ENCODE measurements around the gene ASB2.

Gene ASB2

DNA sequence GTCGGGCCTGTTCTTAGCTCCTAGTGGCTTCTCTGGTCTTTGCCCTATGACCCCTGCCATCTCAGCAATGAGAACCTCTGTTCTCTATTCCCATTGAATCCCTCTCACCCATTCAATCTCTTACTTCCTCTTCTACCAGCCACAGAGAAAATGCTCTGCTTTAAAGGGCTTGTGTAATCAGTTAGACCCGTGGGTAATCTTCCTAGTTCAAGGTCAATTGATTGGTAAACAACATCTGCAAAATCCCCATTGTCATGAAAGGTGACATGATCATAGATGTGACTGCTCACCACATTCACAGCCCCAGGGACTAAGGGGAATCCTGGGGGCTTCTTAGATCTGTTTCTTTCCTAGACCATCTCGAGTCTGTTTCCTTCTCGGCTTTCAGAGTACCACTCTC lies 13.6 kb upstream of the ASB2 start:
- H3K27ac ChIP-seq (ENCODE audit: low read length) = peak overlapping the region; percentile 46
- H3K79me2 ChIP-seq (ENCODE audit: low read length) = no peaks in the 10 kb centered on the region
- H3K36me3 ChIP-seq (replicated peaks; ENCODE audit: low read depth, low read length) = no peaks in the 10 kb centered on the region
- H2AFZ ChIP-seq (ENCODE audit: low read depth, low read length) = 0 out of 2 replicates have a peak overlapping the region, but pooled peaks have one; percentile 60
- H3K27me3 ChIP-seq (ENCODE audit: low read depth, low read length) = 0 out of 2 replicates have a peak, but pooled peaks cover 2% of the 10 kb centered on the region
- peak overlapping the region; percentile 36 for H3K4me2 ChIP-seq (ENCODE audit: low read length)
- H3K9ac ChIP-seq (ENCODE audit: low read length) = no peak overlapping the region
- peaks cover 22% of the 10 kb centered on the region for H3K4me1 ChIP-seq (ENCODE audit: low read length)
- no peaks in the 10 kb centered on the region for H3K9me3 ChIP-seq (ENCODE audit: insufficient read depth, low read length)
- H4K20me1 ChIP-seq (ENCODE audit: insufficient read depth, low read length) = no peaks in the 10 kb centered on the region
- H3K4me3 ChIP-seq (ENCODE audit: low read length) = no peak overlapping the region
- TF ChIP-seq EZH2phosphoT487 (IDR thresholded peaks at IDR 0.05; ENCODE audit: low read depth) = no peak
- TF ChIP-seq CTCF (IDR thresholded peaks at IDR 0.05; ENCODE audit: low read depth, low read length) = no peak

GRCh38 chr14:93987815-93988476 lies 11.6 kb upstream of the ASB2 start:
- Histone ChIP-seq H3K4me3 (ENCODE audit: low read length) (no peak overlapping the region), H3K9me3 (ENCODE audit: insufficient read depth, low read length) (no peaks in the 10 kb centered on the region), H3K4me1 (ENCODE audit: low read length) (peaks cover 22% of the 10 kb centered on the region), H3K4me2 (ENCODE audit: low read length) (no peak overlapping the region), H2AFZ (ENCODE audit: low read depth, low read length) (no peak overlapping the region), H3K9ac (ENCODE audit: low read length) (no peak overlapping the region), H3K36me3 (replicated peaks; ENCODE audit: low read depth, low read length) (no peaks in the 10 kb centered on the region), H4K20me1 (ENCODE audit: insufficient read depth, low read length) (no peaks in the 10 kb centered on the region), H3K27ac (ENCODE audit: low read length) (no peak overlapping the region), H3K27me3 (ENCODE audit: low read depth, low read length) (no peaks in the 10 kb centered on the region), H3K79me2 (ENCODE audit: low read length) (no peaks in the 10 kb centered on the region)
- TF ChIP-seq CTCF (IDR thresholded peaks at IDR 0.05; ENCODE audit: low read depth, low read length) (no peak), EZH2phosphoT487 (IDR thresholded peaks at IDR 0.05; ENCODE audit: low read depth) (no peak)

- Histone ChIP-seq H3K4me1 (ENCODE audit: low read length) (peaks cover 22% of the 10 kb centered on the region), H4K20me1 (ENCODE audit: insufficient read depth, low read length) (no peaks in the 10 kb centered on the region), H3K9me3 (ENCODE audit: insufficient read depth, low read length) (no peaks in the 10 kb centered on the region), H3K9ac (ENCODE audit: low read length) (no peak overlapping the region), H3K79me2 (ENCODE audit: low read length) (no peaks in the 10 kb centered on the region), H3K4me3 (ENCODE audit: low read length) (no peak overlapping the region), H2AFZ (ENCODE audit: low read depth, low read length) (no peak overlapping the region), H3K36me3 (replicated peaks; ENCODE audit: low read depth, low read length) (no peaks in the 10 kb centered on the region), H3K4me2 (ENCODE audit: low read length) (no peak overlapping the region), H3K27me3 (ENCODE audit: low read depth, low read length) (peaks cover 3% of the 10 kb centered on the region; the same call in 1 of the 2 replicates), H3K27ac (ENCODE audit: low read length) (no peak overlapping the region)
- TF ChIP-seq CTCF (IDR thresholded peaks at IDR 0.05; ENCODE audit: low read depth, low read length) = no peak
- TF ChIP-seq EZH2phosphoT487 (IDR thresholded peaks at IDR 0.05; ENCODE audit: low read depth) = no peak
Measured at GRCh38 chr14:93987376-93987775, 11.0 kb upstream of the ASB2 start.

- Histone ChIP-seq H3K27ac (ENCODE audit: low read length) (no peak overlapping the region), H3K4me1 (ENCODE audit: low read length) (peaks cover 22% of the 10 kb centered on the region), H2AFZ (ENCODE audit: low read depth, low read length) (no peak overlapping the region), H3K9me3 (ENCODE audit: insufficient read depth, low read length) (no peaks in the 10 kb centered on the region), H3K4me3 (ENCODE audit: low read length) (no peak overlapping the region), H4K20me1 (ENCODE audit: insufficient read depth, low read length) (no peaks in the 10 kb centered on the region), H3K36me3 (replicated peaks; ENCODE audit: low read depth, low read length) (no peaks in the 10 kb centered on the region), H3K4me2 (ENCODE audit: low read length) (no peak overlapping the region), H3K79me2 (ENCODE audit: low read length) (no peaks in the 10 kb centered on the region), H3K9ac (ENCODE audit: low read length) (no peak overlapping the region), H3K27me3 (ENCODE audit: low read depth, low read length) (peaks cover 3% of the 10 kb centered on the region; the same call in 1 of the 2 replicates)
- TF ChIP-seq CTCF (IDR thresholded peaks at IDR 0.05; ENCODE audit: low read depth, low read length) = no peak
- no peak for TF ChIP-seq EZH2phosphoT487 (IDR thresholded peaks at IDR 0.05; ENCODE audit: low read depth)
Measured at GRCh38 chr14:93986955-93987354, 10.6 kb upstream of the ASB2 start.
